ENCODE measurements around the gene ARHGAP26.

The ARHGAP26 gene

DNA sequence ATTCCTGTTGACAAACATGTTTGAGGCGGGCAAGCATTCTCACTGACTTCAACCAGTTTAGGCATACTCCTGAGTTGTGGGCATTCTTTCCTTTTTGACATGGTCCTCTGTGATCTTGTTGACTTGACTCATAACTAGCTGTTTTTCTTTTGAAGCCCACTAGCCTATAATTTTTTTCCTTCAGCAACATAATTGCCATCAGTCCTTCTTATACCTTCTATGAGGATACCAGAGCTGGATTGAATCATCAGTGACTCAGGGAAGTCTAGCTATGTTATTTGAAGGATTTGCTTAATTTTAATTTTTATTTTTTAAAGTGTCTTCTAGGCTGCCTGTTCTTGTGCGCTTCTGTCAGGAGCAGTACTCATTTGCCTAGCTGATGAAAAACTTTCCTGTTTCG is 373.8 kb downstream of the ARHGAP26 start:
- no peak overlapping the region for H3K9ac ChIP-seq (ENCODE audit: low read length)

DNA sequence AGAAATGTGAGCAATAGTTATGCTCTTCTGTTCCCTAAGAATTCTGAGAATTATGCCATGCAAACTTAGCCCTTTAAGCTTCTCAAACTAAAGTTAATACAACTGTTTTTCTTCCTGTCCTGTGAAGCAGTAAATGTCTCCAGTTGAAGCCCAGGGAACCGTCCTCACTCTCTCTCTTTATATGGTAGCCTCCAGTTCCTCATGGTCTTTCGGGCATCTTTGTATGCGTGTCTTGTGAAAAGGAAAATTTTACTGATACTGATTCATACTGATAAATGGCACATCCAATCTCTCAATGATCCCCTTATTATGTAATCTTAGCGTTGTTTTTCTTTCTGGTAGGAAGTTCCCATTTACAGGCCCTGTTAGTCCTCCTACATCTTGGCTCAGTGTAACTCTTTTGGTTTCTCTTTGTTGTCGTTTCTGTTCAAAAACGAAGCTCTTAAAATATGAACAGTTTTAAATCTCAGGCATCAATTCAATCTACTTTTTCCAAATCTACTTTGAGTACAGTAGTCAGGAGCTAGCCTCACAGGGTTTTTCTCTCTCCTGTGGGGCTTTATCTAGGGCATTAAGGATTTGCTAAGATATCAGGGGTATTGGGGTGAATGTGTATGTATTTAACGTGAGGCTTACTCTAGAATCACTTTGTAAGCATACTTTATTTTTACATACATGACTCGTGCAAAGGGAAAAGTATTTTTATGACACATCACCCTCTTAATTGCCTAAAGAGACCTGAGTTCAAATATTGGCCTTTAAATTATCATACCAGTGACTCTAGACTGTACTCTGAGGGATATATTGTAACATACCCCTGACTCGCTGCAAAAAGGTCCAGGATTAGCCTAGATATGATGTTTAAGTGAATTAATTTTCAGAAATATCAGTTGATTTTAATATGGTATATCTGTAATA is 375.3 kb downstream of the ARHGAP26 start:
- Histone ChIP-seq H3K4me3 (ENCODE audit: low read depth, low read length, poor library complexity, severe bottlenecking) (no peak overlapping the region), H3K4me2 (ENCODE audit: low read length) (no peak overlapping the region), H3K9ac (ENCODE audit: low read length) (no peak overlapping the region), H3K36me3 (ENCODE audit: insufficient read depth, low read length) (no peaks in the 10 kb centered on the region), H3K79me2 (ENCODE audit: insufficient read depth, low read length) (no peaks in the 10 kb centered on the region), H4K20me1 (ENCODE audit: insufficient read depth, low read length) (no peaks in the 10 kb centered on the region), H3K9me3 (ENCODE audit: low read length) (no peaks in the 10 kb centered on the region), H3K27me3 (ENCODE audit: insufficient read depth, low read length) (no peaks in the 10 kb centered on the region), H3K27ac (ENCODE audit: low read depth, low read length, poor library complexity, severe bottlenecking) (no peak overlapping the region), H2AFZ (ENCODE audit: low read length) (no peak overlapping the region), H3K9me2 (ENCODE audit: low read depth, low read length) (no peaks in the 10 kb centered on the region), H3K4me1 (ENCODE audit: insufficient read depth, low read length, severe bottlenecking) (no peaks in the 10 kb centered on the region), H3F3A (ENCODE audit: insufficient read depth, low read length) (no peaks in the 10 kb centered on the region)
- TF ChIP-seq, protein P1, sequence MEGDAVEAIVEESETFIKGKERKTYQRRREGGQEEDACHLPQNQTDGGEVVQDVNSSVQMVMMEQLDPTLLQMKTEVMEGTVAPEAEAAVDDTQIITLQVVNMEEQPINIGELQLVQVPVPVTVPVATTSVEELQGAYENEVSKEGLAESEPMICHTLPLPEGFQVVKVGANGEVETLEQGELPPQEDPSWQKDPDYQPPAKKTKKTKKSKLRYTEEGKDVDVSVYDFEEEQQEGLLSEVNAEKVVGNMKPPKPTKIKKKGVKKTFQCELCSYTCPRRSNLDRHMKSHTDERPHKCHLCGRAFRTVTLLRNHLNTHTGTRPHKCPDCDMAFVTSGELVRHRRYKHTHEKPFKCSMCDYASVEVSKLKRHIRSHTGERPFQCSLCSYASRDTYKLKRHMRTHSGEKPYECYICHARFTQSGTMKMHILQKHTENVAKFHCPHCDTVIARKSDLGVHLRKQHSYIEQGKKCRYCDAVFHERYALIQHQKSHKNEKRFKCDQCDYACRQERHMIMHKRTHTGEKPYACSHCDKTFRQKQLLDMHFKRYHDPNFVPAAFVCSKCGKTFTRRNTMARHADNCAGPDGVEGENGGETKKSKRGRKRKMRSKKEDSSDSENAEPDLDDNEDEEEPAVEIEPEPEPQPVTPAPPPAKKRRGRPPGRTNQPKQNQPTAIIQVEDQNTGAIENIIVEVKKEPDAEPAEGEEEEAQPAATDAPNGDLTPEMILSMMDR (IDR thresholded peaks at IDR 0.05; ENCODE audit: low read length): no peak
- no peak for TF ChIP-seq EZH2 (IDR thresholded peaks at IDR 0.05; ENCODE audit: borderline replicate concordance, low read length)

More for the DNA sequence above, 373.8 kb downstream of the ARHGAP26 start:
- no peak overlapping the region for H3K4me3 ChIP-seq (ENCODE audit: low read depth, low read length, poor library complexity, severe bottlenecking)
- no peaks in the 10 kb centered on the region for H3K79me2 ChIP-seq (ENCODE audit: insufficient read depth, low read length)
- no peaks in the 10 kb centered on the region for H3K9me3 ChIP-seq (ENCODE audit: low read length)
- no peaks in the 10 kb centered on the region for H3K4me1 ChIP-seq (ENCODE audit: insufficient read depth, low read length, severe bottlenecking)
- H2AFZ ChIP-seq (ENCODE audit: low read length): no peak overlapping the region
- H3K9me2 ChIP-seq (ENCODE audit: low read depth, low read length): no peaks in the 10 kb centered on the region
- H3K27me3 ChIP-seq (ENCODE audit: insufficient read depth, low read length): no peaks in the 10 kb centered on the region
- H3F3A ChIP-seq (ENCODE audit: insufficient read depth, low read length): no peaks in the 10 kb centered on the region
- no peak overlapping the region for H3K4me2 ChIP-seq (ENCODE audit: low read length)
- no peaks in the 10 kb centered on the region for H4K20me1 ChIP-seq (ENCODE audit: insufficient read depth, low read length)
- H3K36me3 ChIP-seq (ENCODE audit: insufficient read depth, low read length): no peaks in the 10 kb centered on the region
- H3K27ac ChIP-seq (ENCODE audit: low read depth, low read length, poor library complexity, severe bottlenecking): no peak overlapping the region
- no peak for TF ChIP-seq EZH2 (IDR thresholded peaks at IDR 0.05; ENCODE audit: borderline replicate concordance, low read length)
- TF ChIP-seq, protein P1 (IDR thresholded peaks at IDR 0.05; ENCODE audit: low read length): no peak

DNA sequence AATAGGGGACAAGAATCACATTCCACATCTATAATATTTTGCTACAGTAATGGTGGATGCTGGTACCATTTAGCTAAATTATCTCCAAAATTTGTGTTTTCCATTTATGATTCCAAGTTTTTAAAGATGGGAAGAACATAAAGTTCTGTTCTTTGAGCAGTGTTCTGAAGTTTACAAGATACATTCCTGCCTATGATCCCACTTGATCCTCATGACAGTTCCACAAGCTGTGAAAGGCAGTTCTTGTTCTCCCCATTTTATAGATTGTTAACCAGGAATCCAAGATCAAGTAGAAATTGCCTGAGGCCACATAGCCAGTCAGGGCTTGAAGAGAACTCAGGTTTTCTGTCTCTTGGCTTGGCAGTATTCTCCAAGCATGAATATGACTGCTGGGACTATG is 376.0 kb downstream of the ARHGAP26 start:
- Histone ChIP-seq H3F3A (ENCODE audit: insufficient read depth, low read length) (no peaks in the 10 kb centered on the region), H2AFZ (ENCODE audit: low read length) (no peak overlapping the region), H3K9me3 (ENCODE audit: low read length) (no peaks in the 10 kb centered on the region), H3K9ac (ENCODE audit: low read length) (no peak overlapping the region), H3K9me2 (ENCODE audit: low read depth, low read length) (no peaks in the 10 kb centered on the region), H3K4me3 (ENCODE audit: low read depth, low read length, poor library complexity, severe bottlenecking) (no peak overlapping the region), H3K4me1 (ENCODE audit: insufficient read depth, low read length, severe bottlenecking) (no peaks in the 10 kb centered on the region), H4K20me1 (ENCODE audit: insufficient read depth, low read length) (no peaks in the 10 kb centered on the region), H3K27ac (ENCODE audit: low read depth, low read length, poor library complexity, severe bottlenecking) (no peak overlapping the region), H3K4me2 (ENCODE audit: low read length) (no peak overlapping the region), H3K36me3 (ENCODE audit: insufficient read depth, low read length) (no peaks in the 10 kb centered on the region), H3K27me3 (ENCODE audit: insufficient read depth, low read length) (no peaks in the 10 kb centered on the region), H3K79me2 (ENCODE audit: insufficient read depth, low read length) (no peaks in the 10 kb centered on the region)
- TF ChIP-seq, protein P1 (IDR thresholded peaks at IDR 0.05; ENCODE audit: low read length): no peak
- TF ChIP-seq EZH2 (IDR thresholded peaks at IDR 0.05; ENCODE audit: borderline replicate concordance, low read length): no peak
